Spleen (tissue), 11 donors: ENCODE data around the gene INSR. TPM values are rescaled to one million over a fixed set of nuclear protein-coding genes. Genes with fewer than 3 reads are reported as not detected.

Experiments used
- DNase-seq: peaks from one replicate; pipeline ENCODE4 v3.0.0-alpha.2; 2020
- H3K27ac ChIP-seq, 8 donors: fragments of 200-600 bp; sonication (generic) in 7 of 8; 1 replicate in 4 of 8; 2 replicates in 4 of 8; pipeline versions ENCODE4 v1.5.0 to v1.8.0; 2016 to 2021; ENCODE audit warnings: inconsistent platforms in 4 of 8, mild to moderate bottlenecking in 4 of 8, moderate library complexity in 1 of 8
- H3K27me3 ChIP-seq, 7 donors: fragments of 200-600 bp; sonication (generic) in 6 of 7; replicated peaks in 1 of 7; 1 replicate in 4 of 7; 2 replicates in 3 of 7; pipeline versions ENCODE4 v1.5.0 to v1.8.0; 2016 to 2021; ENCODE audit warnings: inconsistent platforms in 3 of 7, mild to moderate bottlenecking in 1 of 7
- H3K36me3 ChIP-seq, 6 donors: fragments of 200-600 bp; sonication (generic) in 5 of 6; 1 replicate in 4 of 6; 2 replicates in 2 of 6; pipeline versions ENCODE4 v1.5.0 to v1.8.0; 2016 to 2021; ENCODE audit warnings: inconsistent platforms in 2 of 6
- H3K4me1 ChIP-seq, 6 donors: fragments of 200-600 bp; sonication (generic) in 5 of 6; 1 replicate in 3 of 6; 2 replicates in 3 of 6; pipeline versions ENCODE4 v1.5.0 to v1.8.0; 2016 to 2021; ENCODE audit warnings: inconsistent platforms in 3 of 6
- H3K4me3 ChIP-seq, 8 donors: fragments of 200-600 bp; sonication (generic) in 7 of 8; 1 replicate in 4 of 8; 2 replicates in 4 of 8; pipeline versions ENCODE4 v1.5.0 to v1.8.0; 2016 to 2021; ENCODE audit warnings: inconsistent platforms in 4 of 8, mild to moderate bottlenecking in 4 of 8, moderate library complexity in 2 of 8
- H3K9me3 ChIP-seq, 8 donors: fragments of 200-600 bp; sonication (generic) in 7 of 8; 1 replicate in 4 of 8; 2 replicates in 4 of 8; pipeline versions ENCODE4 v1.5.0 to v1.8.0; 2016 to 2021; ENCODE audit warnings: inconsistent platforms in 4 of 8
- POLR2A ChIP-seq, 3 donors: fragments of 450-650 bp; IDR thresholded peaks; one replicate each; pipeline ENCODE4 v1.5.1; 2017; ENCODE audit warnings: antibody characterized with exemption in 3 of 3, mild to moderate bottlenecking in 1 of 3
- POLR2AphosphoS5 ChIP-seq, 3 donors: sonication (generic); formaldehyde crosslinking; IDR thresholded peaks; one replicate each; pipeline ENCODE4 v1.5.1; 2017; ENCODE audit warnings: antibody characterized with exemption in 3 of 3
- WGBS, 5 donors: extraction: QIAGEN DNeasy Blood & Tissue Kit in 3 of 5; methylation state at CpG; one replicate each; pipeline versions ENCODE4 v1.1.5 to v1.1.7; 2013 to 2018; 5-methylcytosine and 5-hydroxymethylcytosine counted together
- intact Hi-C: fragments of 100-400 bp; cut with DNase I; formaldehyde crosslinking; loops from one replicate; pipeline ENCODE4 v1.15.0; 2023; ENCODE audit warnings: low total_unique reads
- polyA plus RNA-seq, 3 donors: library from polyadenylated mRNA; stranded (reverse); fragments of 200-250 nt; gene quantifications; one replicate each; pipeline ENCODE4 v1.2.1, GENCODE V29; 2013
- total RNA-seq, 7 donors: library from RNA; depleted of rRNA in 3 of 7; stranded (reverse); fragments of >200 nt in 3 of 7; fragmentation: NEBNext Ultra II Directional in 4 of 7; extraction: Animal tissue kit (Norgen Biotek cat#: 25700) in 4 of 7; gene quantifications; one replicate each; pipeline versions ENCODE4 v1.1.0 to v1.2.1, GENCODE V29; 2016 to 2021
- TF ChIP-seq, protein P1 (sequence below), 11 experiments: fragments of 200-600 bp in 7 of 11; fragments of 450-650 bp in 4 of 11; sonication (generic) in 4 of 11; IDR thresholded peaks in 8 of 11; conservative IDR thresholded peaks in 3 of 11; 1 replicate in 7 of 11; 2 replicates in 4 of 11; pipeline versions ENCODE4 v1.4.0 to v1.8.0; 2016 to 2021; ENCODE audit warnings: antibody characterized with exemption in 11 of 11, inconsistent platforms in 4 of 11, mild to moderate bottlenecking in 1 of 11
- donor health status: healthy with polysubstance abuse.
- donor health status: DM: no; HTN: no; CAD: no; lungs with moderate emphysema.
- donor health status: DM: no; HTN: no; CAD: no.
- donor health status: Bipolar disorder and iron deficiency.
- donor health status: healthy.
- donor health status: DM: no; HTN: no; CAD: no.
- donor health status: DM: yes; HTN: yes; CAD: no.

INSR gene
- total and polyA plus RNA-seq, 10 donors = 7.6 to 467 (median 228) TPM

DNA sequence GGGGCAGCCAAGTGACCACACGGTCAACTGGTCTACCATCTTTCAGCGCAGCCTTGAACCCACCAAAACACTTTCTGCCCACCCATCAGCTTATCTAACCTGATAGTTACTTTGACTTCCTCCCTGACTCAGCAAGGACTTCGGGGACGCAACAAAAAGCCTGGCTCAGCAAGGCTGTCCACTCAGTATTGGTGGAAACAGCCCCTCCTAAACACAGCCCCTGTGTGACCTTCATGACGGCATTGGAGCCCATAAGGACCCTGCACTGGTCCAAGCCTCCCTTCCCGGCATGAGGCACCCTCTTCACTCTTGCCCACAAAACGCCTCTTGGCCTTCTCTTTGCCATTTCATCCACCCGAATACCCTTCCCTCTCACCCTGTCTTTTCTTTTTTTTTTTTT, 39.1 kb downstream of the INSR start:
- Histone ChIP-seq H3K4me3 (no peak overlapping the region), H3K4me1 (peaks cover 0 to 73% (median 38%) of the 10 kb centered on the region in 6 donors), H3K27ac (peak overlapping the region in 6 of 8 donors; percentile 23 to 72 (median 62)), H3K27me3 (no peaks in the 10 kb centered on the region), H3K9me3 (no peaks in the 10 kb centered on the region), H3K36me3 (peaks cover 0 to 6% (median 0%) of the 10 kb centered on the region in 6 donors)
- intact Hi-C loops = no loop called here
- peak; percentile 80 for DNase-seq
- WGBS, 5 donors = 61 to 76% (median 72%) methylated on average over 8 of the region's 8 CpGs
- TF ChIP-seq POLR2A (IDR thresholded peaks at IDR 0.05) = no peak
- TF ChIP-seq POLR2AphosphoS5 (IDR thresholded peaks at IDR 0.05) = peak in 2 of 3 donors; percentile 77 to 89
- TF ChIP-seq, protein P1, sequence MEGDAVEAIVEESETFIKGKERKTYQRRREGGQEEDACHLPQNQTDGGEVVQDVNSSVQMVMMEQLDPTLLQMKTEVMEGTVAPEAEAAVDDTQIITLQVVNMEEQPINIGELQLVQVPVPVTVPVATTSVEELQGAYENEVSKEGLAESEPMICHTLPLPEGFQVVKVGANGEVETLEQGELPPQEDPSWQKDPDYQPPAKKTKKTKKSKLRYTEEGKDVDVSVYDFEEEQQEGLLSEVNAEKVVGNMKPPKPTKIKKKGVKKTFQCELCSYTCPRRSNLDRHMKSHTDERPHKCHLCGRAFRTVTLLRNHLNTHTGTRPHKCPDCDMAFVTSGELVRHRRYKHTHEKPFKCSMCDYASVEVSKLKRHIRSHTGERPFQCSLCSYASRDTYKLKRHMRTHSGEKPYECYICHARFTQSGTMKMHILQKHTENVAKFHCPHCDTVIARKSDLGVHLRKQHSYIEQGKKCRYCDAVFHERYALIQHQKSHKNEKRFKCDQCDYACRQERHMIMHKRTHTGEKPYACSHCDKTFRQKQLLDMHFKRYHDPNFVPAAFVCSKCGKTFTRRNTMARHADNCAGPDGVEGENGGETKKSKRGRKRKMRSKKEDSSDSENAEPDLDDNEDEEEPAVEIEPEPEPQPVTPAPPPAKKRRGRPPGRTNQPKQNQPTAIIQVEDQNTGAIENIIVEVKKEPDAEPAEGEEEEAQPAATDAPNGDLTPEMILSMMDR (IDR thresholded peaks at IDR 0.05 in 8 of 11, conservative IDR thresholded peaks at IDR 0.05 in 3 of 11) = no peak

DNA sequence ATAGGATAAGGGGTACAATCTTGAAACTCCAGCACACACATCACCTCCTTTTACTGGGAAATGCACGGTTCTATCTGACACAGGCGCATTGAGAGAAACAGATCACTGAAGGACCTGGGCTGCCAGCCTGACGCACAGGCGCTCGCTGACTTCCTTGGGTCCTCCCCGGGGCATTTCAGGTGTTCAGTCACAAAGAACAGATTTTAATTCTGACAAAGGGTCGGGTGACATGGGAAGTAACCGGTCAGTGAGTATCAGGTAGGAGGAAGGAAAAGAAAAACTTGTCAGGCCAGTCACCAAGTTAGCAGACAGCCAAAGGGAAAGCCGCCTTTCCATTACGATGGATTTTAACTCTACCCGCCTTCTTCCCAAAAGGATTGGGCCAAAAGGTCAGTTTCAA, 39.6 kb downstream of the INSR start:
- peak overlapping the region in 1 of 8 donors; percentile 16 for H3K4me3 ChIP-seq
- peaks cover 0 to 4% (median 0%) of the 10 kb centered on the region in 6 donors for H3K36me3 ChIP-seq
- H3K27me3 ChIP-seq = no peaks in the 10 kb centered on the region
- intact Hi-C loops = no loop called here
- no peak for DNase-seq
- no peaks in the 10 kb centered on the region for H3K9me3 ChIP-seq
- H3K27ac ChIP-seq = peak overlapping the region in 6 of 8 donors; percentile 13 to 72 (median 56)
- 66 to 81% (median 76%) methylated on average over 11 of the region's 11 CpGs for WGBS, 5 donors
- H3K4me1 ChIP-seq = peaks cover 0 to 67% (median 36%) of the 10 kb centered on the region in 6 donors
- TF ChIP-seq POLR2AphosphoS5 (IDR thresholded peaks at IDR 0.05) = no peak

DNA sequence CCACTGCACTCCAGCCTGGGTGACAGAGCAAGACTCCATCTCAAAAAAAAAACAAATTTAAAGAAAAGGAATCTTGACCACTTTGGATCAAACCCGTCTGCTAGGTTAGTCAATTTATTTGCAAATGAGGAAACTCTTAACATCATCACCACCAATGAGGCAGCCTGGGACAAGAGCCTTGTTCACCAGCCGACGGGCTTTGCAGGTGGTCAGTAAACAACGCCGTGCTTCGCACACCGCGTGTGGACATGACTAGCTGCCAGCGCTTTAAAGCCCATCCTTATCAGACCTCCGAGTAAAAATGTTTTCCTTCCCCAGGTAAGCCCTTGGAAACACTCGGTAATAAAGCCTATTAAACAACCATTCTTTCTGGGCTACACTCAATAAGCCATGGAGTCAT, 41.9 kb downstream of the INSR start:
- peak overlapping the region in 1 of 8 donors; percentile 72 for H3K27ac ChIP-seq
- intact Hi-C loops = no loop called here
- TF ChIP-seq POLR2AphosphoS5 (IDR thresholded peaks at IDR 0.05) = no peak
- TF ChIP-seq, protein P1 (IDR thresholded peaks at IDR 0.05 in 8 of 11, conservative IDR thresholded peaks at IDR 0.05 in 3 of 11) = no peak
- no peak for TF ChIP-seq POLR2A (IDR thresholded peaks at IDR 0.05)
- no peak overlapping the region for H3K4me3 ChIP-seq
- no peaks in the 10 kb centered on the region for H3K36me3 ChIP-seq
- 89 to 95% (median 91%) methylated on average over 11 of the region's 11 CpGs for WGBS, 5 donors
- peaks cover 0 to 60% (median 32%) of the 10 kb centered on the region in 6 donors for H3K4me1 ChIP-seq
- no peaks in the 10 kb centered on the region for H3K27me3 ChIP-seq
- no peaks in the 10 kb centered on the region for H3K9me3 ChIP-seq
- no peak for DNase-seq

DNA sequence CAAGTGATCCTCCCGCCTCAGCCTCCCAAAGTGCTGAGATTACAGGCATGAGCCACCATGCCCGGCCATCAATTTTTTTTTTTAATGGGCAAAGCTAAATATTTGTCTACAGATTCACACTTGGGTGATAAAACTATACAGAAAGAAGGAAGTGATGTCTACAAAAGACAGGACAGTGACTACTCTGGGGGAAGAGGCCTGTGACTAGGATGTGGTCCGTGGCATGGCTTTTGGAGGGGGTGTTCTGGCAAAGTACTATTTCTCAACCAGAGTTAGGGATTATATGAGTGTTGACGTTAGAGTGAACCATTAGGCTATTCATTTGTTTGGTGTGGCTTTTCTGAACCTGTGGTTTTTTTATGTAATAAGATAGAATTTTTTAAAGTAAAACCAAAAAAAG, 42.7 kb downstream of the INSR start:
- 60 to 74% (median 69%) methylated on average over 4 of the region's 4 CpGs for WGBS, 5 donors
- intact Hi-C loops = no loop called here
- H3K9me3 ChIP-seq = peaks cover 0 to 7% (median 5%) of the 10 kb centered on the region in 8 donors
- H3K27me3 ChIP-seq = no peaks in the 10 kb centered on the region
- H3K4me3 ChIP-seq = no peak overlapping the region
- no peak for DNase-seq
- TF ChIP-seq, protein P1 (IDR thresholded peaks at IDR 0.05 in 8 of 11, conservative IDR thresholded peaks at IDR 0.05 in 3 of 11) = no peak
- TF ChIP-seq POLR2AphosphoS5 (IDR thresholded peaks at IDR 0.05) (no peak), POLR2A (IDR thresholded peaks at IDR 0.05) (no peak)
- H3K27ac ChIP-seq = peak overlapping the region in 1 of 8 donors; percentile 7
- peaks cover 0 to 54% (median 31%) of the 10 kb centered on the region in 6 donors for H3K4me1 ChIP-seq
- H3K36me3 ChIP-seq = no peaks in the 10 kb centered on the region
